Ovary (tissue), 9 donors: ENCODE data around the gene DNHD1. TPM values are rescaled to one million over a fixed set of nuclear protein-coding genes. Genes with fewer than 3 reads are reported as not detected.

Experiments used
- DNase-seq, 5 donors: peaks; one replicate each; pipeline ENCODE4 v3.0.0-alpha.2; 2019 to 2020
- H3K27ac ChIP-seq, 2 donors: fragments of 200-600 bp; one replicate each; pipeline versions ENCODE4 v1.5.1 to v1.8.0; 2019 to 2022
- H3K27me3 ChIP-seq: fragments of 200-600 bp; one replicate; pipeline ENCODE4 v1.8.0; 2022
- H3K36me3 ChIP-seq: fragments of 200-600 bp; sonication (generic); one replicate; pipeline ENCODE4 v1.5.1; 2019
- H3K4me1 ChIP-seq: one replicate; pipeline ENCODE4 v1.8.1; 2013; ENCODE audit warnings: mild to moderate bottlenecking, moderate library complexity; ENCODE audit not compliant: insufficient read depth
- H3K4me3 ChIP-seq: fragments of 200-600 bp; sonication (generic); one replicate; pipeline ENCODE4 v1.5.1; 2017
- H3K9me3 ChIP-seq, 2 donors: fragments of 200-600 bp in 1 of 2; sonication (generic) in 1 of 2; one replicate each; pipeline versions ENCODE4 v1.5.1 to v1.8.1; 2013 to 2019; ENCODE audit warnings: mild to moderate bottlenecking in 1 of 2, moderate library complexity in 1 of 2
- EP300 ChIP-seq: sonication (generic); formaldehyde crosslinking; IDR thresholded peaks from one replicate; pipeline ENCODE4 v1.6.1; 2017; ENCODE audit warnings: antibody characterized with exemption
- POLR2A ChIP-seq: fragments of 450-650 bp; IDR thresholded peaks from one replicate; pipeline ENCODE4 v1.6.1; 2017; ENCODE audit warnings: antibody characterized with exemption, mild to moderate bottlenecking, moderate library complexity
- WGBS, 3 donors: extraction: QIAGEN DNeasy Blood & Tissue Kit in 1 of 3; methylation state at CpG; one replicate each; pipeline versions ENCODE4 v1.1.5 to v1.1.7; 2013 to 2017; 5-methylcytosine and 5-hydroxymethylcytosine counted together
- intact Hi-C, 4 donors: fragments of 100-400 bp; cut with DNase I; formaldehyde crosslinking; loops; one replicate each; pipeline versions ENCODE4 v1.11.0 to v1.15.1; 2022 to 2023
- polyA plus RNA-seq, 2 donors: library from polyadenylated mRNA; stranded (reverse); fragments of 200-250 nt in 1 of 2; fragments of 350-450 nt in 1 of 2; fragmentation: Illumina TruSeq in 1 of 2; extraction: RNeasy Lipid Tissue Mini Kit (QIAGEN cat#74804) in 1 of 2; gene quantifications; one replicate each; pipeline ENCODE4 v1.2.3, GENCODE V29; 2013 to 2014
- total RNA-seq, 7 donors: library from RNA; depleted of rRNA in 2 of 7; stranded (reverse); fragments of >200 nt in 2 of 7; fragmentation: NEBNext Ultra II Directional in 3 of 7; extraction: Animal tissue kit (Norgen Biotek cat#: 25700) in 3 of 7; gene quantifications; one replicate each; pipeline versions ENCODE4 v1.1.0 to v1.2.4, GENCODE V29; 2016 to 2023
- TF ChIP-seq, protein P1 (sequence below), 3 donors: fragments of 450-650 bp in 2 of 3; fragments of 200-600 bp in 1 of 3; IDR thresholded peaks; one replicate each; pipeline versions ENCODE4 v1.5.1 to v1.8.0; 2016 to 2022; ENCODE audit warnings: antibody characterized with exemption in 3 of 3, mild to moderate bottlenecking in 1 of 3
- donor health status: DM: no; HTN: no; CAD: no; lungs with moderate emphysema.
- donor health status: DM: no; HTN: no; CAD: no.
- donor health status: Bipolar disorder and iron deficiency.
- donor health status: DM: yes; HTN: yes; CAD: no.
- donor health status: DM: no; HTN: no; CAD: no.
- donor health status: DM: yes; HTN: yes; CAD: no.

Gene DNHD1
- total and polyA plus RNA-seq, 9 donors: 4.0 to 27.6 (median 9.2) TPM

DNA sequence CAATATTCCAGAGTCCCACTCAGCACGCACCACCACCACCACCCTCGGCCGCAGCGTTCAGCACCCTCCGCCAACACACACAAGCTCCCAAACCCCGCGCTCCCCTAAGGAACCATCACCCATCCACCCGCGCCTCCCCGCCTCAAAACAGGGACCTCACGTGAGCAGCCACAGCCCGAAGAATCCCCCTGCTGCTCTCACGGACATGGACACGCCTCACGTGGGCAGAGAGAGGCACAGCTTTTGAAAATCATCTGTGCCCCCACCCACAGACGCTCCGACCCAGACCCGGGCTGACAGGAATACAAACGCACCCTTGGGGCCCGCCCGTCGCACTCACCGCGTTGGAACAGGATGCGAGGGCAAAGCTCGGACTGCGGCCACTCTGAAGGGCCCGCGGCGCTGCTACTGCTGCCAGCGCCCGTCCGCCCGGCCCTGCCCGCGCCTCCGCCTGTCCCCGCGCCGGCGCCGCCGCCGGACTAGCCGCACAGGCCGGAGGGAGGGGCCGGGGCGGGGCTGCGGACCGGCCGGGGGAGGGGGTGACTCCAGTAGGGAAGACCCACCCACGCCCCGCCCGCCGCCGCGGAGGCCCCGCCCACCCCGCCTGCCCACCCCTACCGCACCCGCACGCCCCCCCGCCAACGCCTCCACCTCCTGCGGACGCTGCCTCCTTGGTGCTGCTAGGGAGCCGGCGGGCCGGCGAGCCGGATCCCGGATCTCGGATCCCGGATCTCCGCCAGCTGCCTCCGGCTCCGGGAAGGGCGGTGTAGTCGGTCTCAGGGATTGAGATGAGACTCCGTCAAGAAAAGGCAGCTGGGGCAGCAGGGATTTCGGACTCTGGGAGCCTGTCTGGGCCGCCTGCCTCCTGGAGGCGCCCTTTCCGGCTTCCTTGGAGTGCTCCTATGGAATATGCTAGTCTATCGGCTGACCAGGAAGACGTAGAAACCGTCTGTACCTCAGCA lies 23.3 kb upstream of the DNHD1 start, which contains the start of gene TRIM3:
Gene TRIM3 (minus strand): TSS at position 491 of the 962 bp plus-strand sequence. CDS start 8,246 bp downstream, outside the sequence.
- Histone ChIP-seq H3K9me3 (no peaks in the 10 kb centered on the region), H3K4me3 (peak within 1 kb of the TSS; percentile 68), H3K4me1 (peaks cover 7% of the 10 kb centered on the region), H3K27me3 (no peaks in the 10 kb centered on the region), H3K27ac (peak within 1 kb of the TSS; percentile 50 to 80), H3K36me3 (no peaks in the 10 kb centered on the region)
- TF ChIP-seq, protein P1, sequence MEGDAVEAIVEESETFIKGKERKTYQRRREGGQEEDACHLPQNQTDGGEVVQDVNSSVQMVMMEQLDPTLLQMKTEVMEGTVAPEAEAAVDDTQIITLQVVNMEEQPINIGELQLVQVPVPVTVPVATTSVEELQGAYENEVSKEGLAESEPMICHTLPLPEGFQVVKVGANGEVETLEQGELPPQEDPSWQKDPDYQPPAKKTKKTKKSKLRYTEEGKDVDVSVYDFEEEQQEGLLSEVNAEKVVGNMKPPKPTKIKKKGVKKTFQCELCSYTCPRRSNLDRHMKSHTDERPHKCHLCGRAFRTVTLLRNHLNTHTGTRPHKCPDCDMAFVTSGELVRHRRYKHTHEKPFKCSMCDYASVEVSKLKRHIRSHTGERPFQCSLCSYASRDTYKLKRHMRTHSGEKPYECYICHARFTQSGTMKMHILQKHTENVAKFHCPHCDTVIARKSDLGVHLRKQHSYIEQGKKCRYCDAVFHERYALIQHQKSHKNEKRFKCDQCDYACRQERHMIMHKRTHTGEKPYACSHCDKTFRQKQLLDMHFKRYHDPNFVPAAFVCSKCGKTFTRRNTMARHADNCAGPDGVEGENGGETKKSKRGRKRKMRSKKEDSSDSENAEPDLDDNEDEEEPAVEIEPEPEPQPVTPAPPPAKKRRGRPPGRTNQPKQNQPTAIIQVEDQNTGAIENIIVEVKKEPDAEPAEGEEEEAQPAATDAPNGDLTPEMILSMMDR (IDR thresholded peaks at IDR 0.05): peak in 1 of 3 donors; percentile 15
- TF ChIP-seq POLR2A: peak; percentile 77
- no peak for TF ChIP-seq EP300
- intact Hi-C loops: loop anchor here in 2 of 4 donors (10.0 kb wide), 2 partner anchors 131 to 239 kb away; partner anchors contain the start of genes CNGA4 (in 1 of the 2), FHIP1B (in 1 of the 2), ILK (in 1 of the 2) and RRP8 (in 1 of the 2)
- WGBS, 3 donors: 0 to 1% (median 1%) methylated on average over 44 to 86 of the region's 87 CpGs
- DNase-seq: peak; percentile 94 to 97 (median 95)

DNA sequence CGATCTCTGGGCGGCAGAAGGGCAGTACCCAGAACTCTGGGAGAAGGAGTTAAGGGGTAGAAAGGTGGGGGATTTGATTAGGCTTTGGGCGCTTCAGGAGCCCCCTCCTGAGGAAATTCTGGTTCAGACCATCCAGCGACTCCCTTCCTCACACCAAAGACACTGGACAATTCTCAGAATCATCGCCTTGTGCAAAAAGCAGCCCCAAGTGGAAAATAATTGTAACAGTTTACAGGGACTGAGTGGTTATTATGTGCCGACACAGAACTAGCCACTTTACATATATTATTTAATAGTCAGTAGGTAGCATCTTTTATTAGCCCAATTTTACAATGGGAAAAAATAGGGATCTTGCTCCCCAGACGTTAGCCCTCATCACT lies 22.7 kb upstream of the DNHD1 start:
- intact Hi-C loops: loop anchor here in 2 of 4 donors (10.0 kb wide), 2 partner anchors 130 to 240 kb away; partner anchors contain the start of genes CNGA4 (in 1 of the 2), FHIP1B (in 1 of the 2), ILK (in 1 of the 2) and RRP8 (in 1 of the 2)
- 12 to 16% (median 14%) methylated on average over 7 of the region's 7 CpGs for WGBS, 3 donors
- no peak for DNase-seq
- no peaks in the 10 kb centered on the region for H3K36me3 ChIP-seq
- peak overlapping the region; percentile 50 to 80 for H3K27ac ChIP-seq
- peak overlapping the region; percentile 68 for H3K4me3 ChIP-seq
- TF ChIP-seq EP300 (no peak), POLR2A (no peak)
- TF ChIP-seq, protein P1 (IDR thresholded peaks at IDR 0.05): peak in 1 of 3 donors; percentile 4
- H3K4me1 ChIP-seq: peaks cover 7% of the 10 kb centered on the region
- H3K27me3 ChIP-seq: no peaks in the 10 kb centered on the region
- no peaks in the 10 kb centered on the region for H3K9me3 ChIP-seq

DNA sequence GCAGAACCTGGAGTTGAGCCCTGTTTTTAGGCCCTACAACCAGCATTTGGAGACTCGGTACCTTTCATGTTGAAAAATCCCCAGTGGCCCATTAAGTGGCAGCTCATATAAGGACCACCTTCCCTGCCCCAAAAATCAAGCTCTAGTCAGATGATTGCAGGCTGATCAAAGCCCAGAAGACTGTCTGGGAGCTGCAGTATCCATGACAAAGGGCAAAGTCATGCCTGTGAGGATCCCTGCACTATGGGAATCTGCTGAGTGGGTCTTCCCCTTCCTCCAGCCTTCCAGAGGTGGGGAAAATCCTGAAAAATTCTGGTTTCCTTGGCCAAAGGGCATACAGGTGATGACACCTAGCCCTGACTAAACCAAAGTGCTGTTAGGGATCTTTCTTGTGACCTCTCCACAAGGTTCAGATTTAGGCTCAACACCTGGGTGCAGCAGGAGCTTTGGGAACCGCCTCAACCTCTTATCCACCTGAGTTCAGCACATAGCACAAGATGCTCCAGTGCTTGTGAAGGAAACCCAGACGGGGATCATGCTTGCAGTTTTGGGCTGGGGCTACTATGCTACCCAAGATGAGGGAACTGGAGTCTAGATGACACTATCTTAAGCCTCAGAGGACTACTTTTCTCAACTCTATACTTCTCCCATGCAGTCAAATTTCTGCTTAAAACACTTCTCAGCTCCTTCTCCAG lies 22.1 kb upstream of the DNHD1 start:
- no peaks in the 10 kb centered on the region for H3K27me3 ChIP-seq
- peak overlapping the region in 1 of 2 donors; percentile 80 for H3K27ac ChIP-seq
- WGBS, 3 donors: 52 to 60% (median 58%) methylated on average over 3 of the region's 3 CpGs
- TF ChIP-seq, protein P1 (IDR thresholded peaks at IDR 0.05): no peak
- no peak for TF ChIP-seq EP300
- DNase-seq: no peak
- no peaks in the 10 kb centered on the region for H3K36me3 ChIP-seq
- intact Hi-C loops: loop anchor here in 2 of 4 donors (10.0 kb wide), 2 partner anchors 130 to 240 kb away; partner anchors contain the start of genes CNGA4 (in 1 of the 2), FHIP1B (in 1 of the 2), ILK (in 1 of the 2) and RRP8 (in 1 of the 2)
- no peaks in the 10 kb centered on the region for H3K9me3 ChIP-seq
- H3K4me1 ChIP-seq: peaks cover 6% of the 10 kb centered on the region
- H3K4me3 ChIP-seq: no peak overlapping the region

DNA sequence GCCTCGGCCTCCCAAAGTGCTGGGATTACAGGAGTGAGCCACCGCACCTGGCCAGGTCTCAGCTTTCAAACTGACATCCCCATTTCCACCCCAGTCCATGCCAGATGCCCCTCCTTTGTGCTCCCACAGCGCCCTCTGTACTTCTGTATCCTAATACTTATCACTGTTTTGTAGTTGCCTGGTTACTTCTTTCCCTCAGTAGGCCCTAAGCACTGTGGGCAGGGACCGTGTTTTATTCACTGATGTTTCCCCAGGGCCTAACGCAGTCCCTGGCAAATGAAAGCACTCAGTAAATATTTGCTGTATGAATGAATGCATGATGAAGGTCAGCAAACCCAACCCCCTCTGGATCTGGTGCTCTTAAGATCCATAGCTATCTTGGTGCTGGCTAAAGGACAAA lies 21.1 kb upstream of the DNHD1 start:
- Histone ChIP-seq H3K27me3 (no peaks in the 10 kb centered on the region), H3K9me3 (no peaks in the 10 kb centered on the region), H3K4me3 (no peak overlapping the region), H3K4me1 (peaks cover 8% of the 10 kb centered on the region), H3K27ac (no peak overlapping the region), H3K36me3 (no peaks in the 10 kb centered on the region)
- intact Hi-C loops: loop anchor here in 2 of 4 donors (10.0 kb wide), 2 partner anchors 129 to 241 kb away; partner anchors contain the start of genes CNGA4 (in 1 of the 2), FHIP1B (in 1 of the 2), ILK (in 1 of the 2) and RRP8 (in 1 of the 2)
- TF ChIP-seq EP300: no peak
- no peak for TF ChIP-seq POLR2A
- TF ChIP-seq, protein P1 (IDR thresholded peaks at IDR 0.05): no peak
- WGBS, 3 donors: 63 to 68% (median 64%) methylated on average over 5 of the region's 5 CpGs
- DNase-seq: no peak
